ENCODE results near the gene TIMM22. TPM values are rescaled to one million over a fixed set of nuclear protein-coding genes. Genes with fewer than 3 reads are reported as not detected.
A peak's percentile ranks its signal among the peaks of the same experiment; 100 is the strongest.

Gene TIMM22
- total and polyA plus RNA-seq, 2 of the 13 experiments (the other 11 are each of a cell fraction or from before 2014, with no cell fraction given) = 6.2 to 15.5 TPM

DNA sequence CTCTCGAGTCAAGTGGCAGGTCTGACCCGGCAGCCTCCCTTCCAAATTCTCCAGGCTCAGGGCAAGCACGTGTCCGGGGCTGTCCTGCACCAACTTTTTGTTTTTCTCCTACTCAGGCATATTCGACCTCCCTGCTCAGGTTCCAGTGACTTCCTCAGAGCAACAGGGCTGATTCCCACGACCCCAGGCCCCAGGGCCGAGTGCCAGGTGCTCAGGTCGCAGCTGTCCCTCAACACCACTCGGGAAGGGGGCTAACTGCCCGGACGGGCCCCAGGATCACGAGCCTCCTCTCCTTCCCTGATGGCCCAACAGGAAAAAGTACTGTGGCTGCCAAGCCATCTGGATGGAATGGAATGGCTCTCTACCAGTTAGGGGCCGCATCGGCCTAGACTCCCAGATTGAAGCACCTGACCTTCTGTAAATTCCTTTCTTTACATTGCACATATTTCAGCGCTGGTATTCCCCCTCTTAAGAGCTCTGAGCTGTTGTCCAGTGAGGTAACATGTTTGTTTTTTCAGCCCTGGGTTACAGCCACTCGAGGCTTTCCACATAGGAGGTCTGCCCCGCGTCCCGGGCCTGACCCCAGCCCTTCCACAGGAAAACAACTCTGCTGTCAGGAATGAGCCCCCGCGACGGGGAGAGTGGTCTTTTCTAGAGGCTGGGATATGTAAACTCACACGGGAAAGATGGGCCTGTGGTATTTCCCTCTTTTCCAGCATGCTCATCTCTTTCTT is 42.3 kb upstream of the TIMM22 start (continued):
- TF ChIP-seq ZSCAN12 (CRISPR knock-in tag; IDR thresholded peaks at IDR 0.05) (no peak), ZBTB8A (CRISPR knock-in tag; IDR thresholded peaks at IDR 0.05; ENCODE audit: borderline replicate concordance, low read depth) (no peak), ELF3 (CRISPR knock-in tag; IDR thresholded peaks at IDR 0.05) (peak; percentile 60), MEIS1 (CRISPR knock-in tag; IDR thresholded peaks at IDR 0.05; ENCODE audit: borderline replicate concordance) (no peak), SAP130 (CRISPR knock-in tag; IDR thresholded peaks at IDR 0.05; ENCODE audit: low read depth) (peak; percentile 64; the same call in 1 of the 2 replicates), ZNF670 (CRISPR knock-in tag; IDR thresholded peaks at IDR 0.05; ENCODE audit: borderline replicate concordance) (no peak), ZNF749 (CRISPR knock-in tag; IDR thresholded peaks at IDR 0.05; ENCODE audit: borderline replicate concordance) (no peak), FOXA3 (CRISPR knock-in tag; IDR thresholded peaks at IDR 0.05) (peak; percentile 81), ZNF660 (CRISPR knock-in tag; IDR thresholded peaks at IDR 0.05; ENCODE audit: borderline replicate concordance, low read depth) (no peak)
- TF ChIP-seq, protein P1, sequence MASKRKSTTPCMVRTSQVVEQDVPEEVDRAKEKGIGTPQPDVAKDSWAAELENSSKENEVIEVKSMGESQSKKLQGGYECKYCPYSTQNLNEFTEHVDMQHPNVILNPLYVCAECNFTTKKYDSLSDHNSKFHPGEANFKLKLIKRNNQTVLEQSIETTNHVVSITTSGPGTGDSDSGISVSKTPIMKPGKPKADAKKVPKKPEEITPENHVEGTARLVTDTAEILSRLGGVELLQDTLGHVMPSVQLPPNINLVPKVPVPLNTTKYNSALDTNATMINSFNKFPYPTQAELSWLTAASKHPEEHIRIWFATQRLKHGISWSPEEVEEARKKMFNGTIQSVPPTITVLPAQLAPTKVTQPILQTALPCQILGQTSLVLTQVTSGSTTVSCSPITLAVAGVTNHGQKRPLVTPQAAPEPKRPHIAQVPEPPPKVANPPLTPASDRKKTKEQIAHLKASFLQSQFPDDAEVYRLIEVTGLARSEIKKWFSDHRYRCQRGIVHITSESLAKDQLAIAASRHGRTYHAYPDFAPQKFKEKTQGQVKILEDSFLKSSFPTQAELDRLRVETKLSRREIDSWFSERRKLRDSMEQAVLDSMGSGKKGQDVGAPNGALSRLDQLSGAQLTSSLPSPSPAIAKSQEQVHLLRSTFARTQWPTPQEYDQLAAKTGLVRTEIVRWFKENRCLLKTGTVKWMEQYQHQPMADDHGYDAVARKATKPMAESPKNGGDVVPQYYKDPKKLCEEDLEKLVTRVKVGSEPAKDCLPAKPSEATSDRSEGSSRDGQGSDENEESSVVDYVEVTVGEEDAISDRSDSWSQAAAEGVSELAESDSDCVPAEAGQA (IDR thresholded peaks at IDR 0.05; ENCODE audit: low read depth) = no peak
- TF ChIP-seq, protein P1 (CRISPR knock-in tag; IDR thresholded peaks at IDR 0.05; ENCODE audit: borderline replicate concordance) = no peak
- TF ChIP-seq, protein P2, sequence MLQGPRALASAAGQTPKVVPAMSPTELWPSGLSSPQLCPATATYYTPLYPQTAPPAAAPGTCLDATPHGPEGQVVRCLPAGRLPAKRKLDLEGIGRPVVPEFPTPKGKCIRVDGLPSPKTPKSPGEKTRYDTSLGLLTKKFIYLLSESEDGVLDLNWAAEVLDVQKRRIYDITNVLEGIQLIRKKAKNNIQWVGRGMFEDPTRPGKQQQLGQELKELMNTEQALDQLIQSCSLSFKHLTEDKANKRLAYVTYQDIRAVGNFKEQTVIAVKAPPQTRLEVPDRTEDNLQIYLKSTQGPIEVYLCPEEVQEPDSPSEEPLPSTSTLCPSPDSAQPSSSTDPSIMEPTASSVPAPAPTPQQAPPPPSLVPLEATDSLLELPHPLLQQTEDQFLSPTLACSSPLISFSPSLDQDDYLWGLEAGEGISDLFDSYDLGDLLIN (CRISPR knock-in tag; IDR thresholded peaks at IDR 0.05; ENCODE audit: borderline replicate concordance) = no peak
- TF ChIP-seq, protein P3, sequence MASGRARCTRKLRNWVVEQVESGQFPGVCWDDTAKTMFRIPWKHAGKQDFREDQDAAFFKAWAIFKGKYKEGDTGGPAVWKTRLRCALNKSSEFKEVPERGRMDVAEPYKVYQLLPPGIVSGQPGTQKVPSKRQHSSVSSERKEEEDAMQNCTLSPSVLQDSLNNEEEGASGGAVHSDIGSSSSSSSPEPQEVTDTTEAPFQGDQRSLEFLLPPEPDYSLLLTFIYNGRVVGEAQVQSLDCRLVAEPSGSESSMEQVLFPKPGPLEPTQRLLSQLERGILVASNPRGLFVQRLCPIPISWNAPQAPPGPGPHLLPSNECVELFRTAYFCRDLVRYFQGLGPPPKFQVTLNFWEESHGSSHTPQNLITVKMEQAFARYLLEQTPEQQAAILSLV (CRISPR knock-in tag; IDR thresholded peaks at IDR 0.05; ENCODE audit: borderline replicate concordance) = no peak
- TF ChIP-seq, protein P4, sequence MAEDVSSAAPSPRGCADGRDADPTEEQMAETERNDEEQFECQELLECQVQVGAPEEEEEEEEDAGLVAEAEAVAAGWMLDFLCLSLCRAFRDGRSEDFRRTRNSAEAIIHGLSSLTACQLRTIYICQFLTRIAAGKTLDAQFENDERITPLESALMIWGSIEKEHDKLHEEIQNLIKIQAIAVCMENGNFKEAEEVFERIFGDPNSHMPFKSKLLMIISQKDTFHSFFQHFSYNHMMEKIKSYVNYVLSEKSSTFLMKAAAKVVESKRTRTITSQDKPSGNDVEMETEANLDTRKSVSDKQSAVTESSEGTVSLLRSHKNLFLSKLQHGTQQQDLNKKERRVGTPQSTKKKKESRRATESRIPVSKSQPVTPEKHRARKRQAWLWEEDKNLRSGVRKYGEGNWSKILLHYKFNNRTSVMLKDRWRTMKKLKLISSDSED (CRISPR knock-in tag; IDR thresholded peaks at IDR 0.05) = no peak
- TF ChIP-seq, protein P5, sequence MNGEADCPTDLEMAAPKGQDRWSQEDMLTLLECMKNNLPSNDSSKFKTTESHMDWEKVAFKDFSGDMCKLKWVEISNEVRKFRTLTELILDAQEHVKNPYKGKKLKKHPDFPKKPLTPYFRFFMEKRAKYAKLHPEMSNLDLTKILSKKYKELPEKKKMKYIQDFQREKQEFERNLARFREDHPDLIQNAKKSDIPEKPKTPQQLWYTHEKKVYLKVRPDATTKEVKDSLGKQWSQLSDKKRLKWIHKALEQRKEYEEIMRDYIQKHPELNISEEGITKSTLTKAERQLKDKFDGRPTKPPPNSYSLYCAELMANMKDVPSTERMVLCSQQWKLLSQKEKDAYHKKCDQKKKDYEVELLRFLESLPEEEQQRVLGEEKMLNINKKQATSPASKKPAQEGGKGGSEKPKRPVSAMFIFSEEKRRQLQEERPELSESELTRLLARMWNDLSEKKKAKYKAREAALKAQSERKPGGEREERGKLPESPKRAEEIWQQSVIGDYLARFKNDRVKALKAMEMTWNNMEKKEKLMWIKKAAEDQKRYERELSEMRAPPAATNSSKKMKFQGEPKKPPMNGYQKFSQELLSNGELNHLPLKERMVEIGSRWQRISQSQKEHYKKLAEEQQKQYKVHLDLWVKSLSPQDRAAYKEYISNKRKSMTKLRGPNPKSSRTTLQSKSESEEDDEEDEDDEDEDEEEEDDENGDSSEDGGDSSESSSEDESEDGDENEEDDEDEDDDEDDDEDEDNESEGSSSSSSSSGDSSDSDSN (CRISPR knock-in tag; IDR thresholded peaks at IDR 0.05) = no peak
